Spleen (tissue), 7 donors: ENCODE measurements around the gene AMPH.

Source experiments
- POLR2A ChIP-seq, 3 donors: fragments of 450-650 bp; IDR thresholded peaks; one replicate each; pipeline ENCODE4 v1.5.1; 2017; ENCODE audit warnings: antibody characterized with exemption in 3 of 3, mild to moderate bottlenecking in 1 of 3
- TF ChIP-seq, protein P1 (sequence below), 11 experiments: fragments of 200-600 bp in 7 of 11; fragments of 450-650 bp in 4 of 11; sonication (generic) in 4 of 11; IDR thresholded peaks in 8 of 11; conservative IDR thresholded peaks in 3 of 11; 1 replicate in 7 of 11; 2 replicates in 4 of 11; pipeline versions ENCODE4 v1.4.0 to v1.8.0; 2016 to 2021; ENCODE audit warnings: antibody characterized with exemption in 11 of 11, inconsistent platforms in 4 of 11, mild to moderate bottlenecking in 1 of 11
- donor health status: DM: no; HTN: no; CAD: no; lungs with moderate emphysema.
- donor health status: DM: no; HTN: no; CAD: no.
- donor health status: DM: no; HTN: no; CAD: no.

DNA sequence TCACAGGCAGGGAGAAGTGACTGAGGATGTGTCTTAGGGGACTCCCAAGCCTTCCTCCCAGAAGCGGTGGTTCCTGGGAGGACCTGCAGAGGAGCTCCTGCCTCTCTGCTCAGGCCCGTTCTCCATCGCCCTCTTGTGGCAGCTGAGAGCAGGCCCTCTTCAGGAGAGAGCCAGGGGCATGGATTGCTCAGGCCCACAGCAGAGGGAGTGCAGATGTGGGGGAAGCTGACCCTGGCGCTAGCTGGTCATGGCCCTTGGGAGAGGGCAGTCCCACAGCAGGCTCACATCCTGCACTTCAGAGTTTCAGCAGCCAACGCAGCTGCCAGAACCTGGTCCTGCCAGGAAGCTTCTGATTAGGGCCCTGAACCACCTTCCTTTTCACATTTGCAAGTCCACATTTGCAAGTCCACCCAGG lies 263.0 kb downstream of the AMPH start:
- TF ChIP-seq POLR2A (IDR thresholded peaks at IDR 0.05), result no peak
- TF ChIP-seq, protein P1, sequence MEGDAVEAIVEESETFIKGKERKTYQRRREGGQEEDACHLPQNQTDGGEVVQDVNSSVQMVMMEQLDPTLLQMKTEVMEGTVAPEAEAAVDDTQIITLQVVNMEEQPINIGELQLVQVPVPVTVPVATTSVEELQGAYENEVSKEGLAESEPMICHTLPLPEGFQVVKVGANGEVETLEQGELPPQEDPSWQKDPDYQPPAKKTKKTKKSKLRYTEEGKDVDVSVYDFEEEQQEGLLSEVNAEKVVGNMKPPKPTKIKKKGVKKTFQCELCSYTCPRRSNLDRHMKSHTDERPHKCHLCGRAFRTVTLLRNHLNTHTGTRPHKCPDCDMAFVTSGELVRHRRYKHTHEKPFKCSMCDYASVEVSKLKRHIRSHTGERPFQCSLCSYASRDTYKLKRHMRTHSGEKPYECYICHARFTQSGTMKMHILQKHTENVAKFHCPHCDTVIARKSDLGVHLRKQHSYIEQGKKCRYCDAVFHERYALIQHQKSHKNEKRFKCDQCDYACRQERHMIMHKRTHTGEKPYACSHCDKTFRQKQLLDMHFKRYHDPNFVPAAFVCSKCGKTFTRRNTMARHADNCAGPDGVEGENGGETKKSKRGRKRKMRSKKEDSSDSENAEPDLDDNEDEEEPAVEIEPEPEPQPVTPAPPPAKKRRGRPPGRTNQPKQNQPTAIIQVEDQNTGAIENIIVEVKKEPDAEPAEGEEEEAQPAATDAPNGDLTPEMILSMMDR (IDR thresholded peaks at IDR 0.05 in 8 of 11, conservative IDR thresholded peaks at IDR 0.05 in 3 of 11), result peak; percentile 48 to 92 (median 81)
